HG03571 (cell line): Measurements from ENCODE around the gene MKKS.
"Not testable (repeated sequence)": the region's sequence is repeated elsewhere in the genome, so short reads cannot be mapped to it uniquely, and the experiment has no call there.

ENCODE experiments used
- ATAC-seq: cut with Tn5 transposase; IDR thresholded peaks from one replicate; pipeline ENCODE4 v1.9.1; 2021; ENCODE audit not compliant: unreplicated experiment

The MKKS gene

DNA sequence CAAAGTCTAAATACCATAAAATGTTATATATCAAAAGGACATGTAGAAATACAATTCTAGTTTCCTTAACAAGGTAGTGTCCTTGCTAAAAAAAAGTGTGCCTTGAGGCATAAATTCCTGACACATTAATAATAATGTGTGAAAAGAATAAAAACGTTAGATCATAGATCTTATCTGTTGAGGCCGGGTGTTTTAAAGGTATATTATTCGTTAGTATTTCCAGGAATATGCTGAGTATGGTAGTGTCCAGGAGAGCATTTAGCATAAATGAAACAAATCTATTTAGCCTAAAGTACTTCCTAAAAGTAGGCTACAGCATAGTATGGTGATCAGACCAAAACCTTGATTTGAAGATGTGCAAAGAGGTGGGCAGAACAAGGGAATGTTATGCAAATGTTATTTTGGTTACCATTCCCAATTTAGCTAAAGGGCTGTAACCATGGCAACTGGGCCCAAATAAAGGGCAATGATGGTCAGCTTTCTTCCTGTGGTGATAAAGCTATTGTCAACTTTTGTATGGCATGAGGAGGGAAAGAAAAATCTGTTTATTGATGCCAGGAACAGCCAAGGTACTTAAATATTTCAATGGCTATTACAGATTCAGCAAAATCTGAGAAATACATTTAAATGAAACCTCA, 18.9 kb downstream of the MKKS start:
- no peak for ATAC-seq

DNA sequence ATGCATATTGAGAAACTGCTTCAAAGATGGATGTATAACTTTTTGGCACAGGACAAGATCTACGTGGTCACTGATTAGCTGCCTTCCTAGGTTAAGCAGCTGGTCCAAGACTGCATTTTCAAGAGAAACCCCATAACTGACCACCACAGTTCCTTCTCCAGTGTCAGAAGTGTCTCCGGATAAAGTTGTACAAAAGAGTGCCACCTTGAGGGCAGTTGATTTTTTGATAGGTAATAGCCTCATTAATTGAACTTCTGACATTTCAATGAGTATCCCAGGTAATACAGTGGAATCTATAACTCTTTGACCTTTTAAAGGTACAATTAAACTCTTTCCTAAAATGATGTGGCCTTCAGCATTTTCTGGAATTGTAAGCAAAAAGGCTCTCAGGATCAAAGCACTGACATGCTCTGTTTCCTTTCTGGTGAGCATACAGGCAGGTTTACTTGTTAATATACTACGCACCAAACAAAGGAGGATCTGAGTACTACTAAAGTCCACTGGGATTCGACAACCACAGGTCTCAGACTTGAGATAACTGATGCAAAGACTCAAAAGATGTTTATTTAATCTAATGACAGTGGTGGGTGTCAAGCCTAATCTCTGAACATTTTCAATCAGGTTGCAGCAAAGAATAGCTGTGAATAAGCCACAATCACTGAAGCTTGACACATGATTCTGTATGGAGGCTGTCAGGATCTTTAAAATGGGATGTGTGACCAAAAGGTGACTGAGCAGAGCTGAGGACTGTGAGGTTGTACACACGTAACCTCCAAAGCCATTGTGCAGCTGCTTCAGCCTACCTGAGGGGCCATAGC, 21.2 kb downstream of the MKKS start:
- peak; percentile 78 for ATAC-seq

DNA sequence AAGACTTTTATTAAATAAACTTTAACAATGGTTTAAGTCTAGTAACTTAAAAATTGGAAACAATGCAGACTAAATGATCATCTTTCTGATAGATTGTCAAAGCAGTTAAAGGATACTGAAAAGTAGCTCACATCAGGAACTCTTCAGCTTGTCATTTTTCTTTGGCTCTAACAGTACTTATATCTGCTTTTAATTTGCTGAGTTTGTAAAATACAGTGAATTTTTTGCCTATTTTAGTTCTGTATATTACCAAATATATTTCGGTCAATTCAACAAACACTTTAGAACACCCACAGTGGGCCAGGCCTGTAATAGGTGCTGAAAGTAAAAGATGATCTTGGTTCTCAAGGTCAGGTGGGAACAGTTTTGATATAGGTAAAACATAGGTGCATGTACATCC, 22.3 kb downstream of the MKKS start:
- no peak for ATAC-seq

DNA sequence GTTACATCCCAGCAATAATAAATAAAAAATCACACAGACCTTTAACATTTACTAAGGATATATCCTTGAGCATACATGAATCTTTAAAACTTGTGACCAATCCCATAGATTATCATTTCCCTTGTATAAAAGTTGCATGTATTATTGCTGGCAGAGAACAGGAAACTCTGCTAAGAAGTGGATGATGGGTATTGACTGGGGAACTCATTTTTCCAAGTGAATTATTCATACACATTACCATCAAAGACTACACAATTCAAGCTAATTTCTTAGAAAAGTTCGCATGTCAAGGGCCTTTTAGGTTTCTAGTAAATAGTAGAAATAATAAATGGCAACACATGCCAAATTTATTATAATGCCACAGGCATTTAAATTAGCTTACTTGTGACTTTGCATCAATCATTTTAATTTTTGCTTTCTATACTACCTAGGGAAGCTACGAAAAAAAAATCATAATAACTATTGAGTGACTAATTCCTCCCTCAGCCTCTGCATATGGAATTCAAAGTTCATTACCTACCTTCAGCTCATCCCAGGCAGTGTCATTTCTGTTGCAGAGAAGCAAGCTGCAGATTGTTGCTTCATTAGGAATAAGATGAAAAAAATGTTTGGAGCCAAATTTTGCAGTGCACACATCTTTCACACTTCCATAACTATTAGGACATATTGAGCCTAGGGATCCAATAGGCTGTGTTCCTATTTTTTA, 25.8 kb downstream of the MKKS start:
- no peak for ATAC-seq

DNA sequence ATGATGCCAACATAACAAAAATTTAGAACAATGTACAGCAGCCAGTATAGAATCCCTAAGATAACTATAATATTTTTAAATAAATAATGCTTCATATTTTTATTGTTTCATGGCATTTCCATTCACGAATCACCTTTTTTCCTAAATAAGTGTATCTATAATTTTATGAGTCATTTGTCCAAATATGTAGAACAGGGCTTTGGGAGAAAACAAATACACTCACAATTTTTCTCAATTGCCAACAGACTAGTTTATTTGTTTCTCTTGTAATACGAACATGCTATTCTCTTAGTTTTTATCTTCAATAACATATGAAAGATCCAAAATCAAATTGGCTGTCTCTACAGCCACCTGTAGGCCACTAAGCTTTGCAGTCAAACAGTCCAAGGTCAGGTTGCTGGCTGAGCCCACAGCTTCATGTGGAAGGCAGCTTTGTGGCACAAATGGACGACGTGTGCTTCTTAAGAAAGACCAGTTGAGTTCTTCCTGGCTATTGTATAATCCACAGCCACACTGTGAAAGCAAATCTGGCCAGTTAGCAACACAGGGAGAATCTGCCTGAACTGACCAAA, 29.0 kb downstream of the MKKS start:
- no peak for ATAC-seq

DNA sequence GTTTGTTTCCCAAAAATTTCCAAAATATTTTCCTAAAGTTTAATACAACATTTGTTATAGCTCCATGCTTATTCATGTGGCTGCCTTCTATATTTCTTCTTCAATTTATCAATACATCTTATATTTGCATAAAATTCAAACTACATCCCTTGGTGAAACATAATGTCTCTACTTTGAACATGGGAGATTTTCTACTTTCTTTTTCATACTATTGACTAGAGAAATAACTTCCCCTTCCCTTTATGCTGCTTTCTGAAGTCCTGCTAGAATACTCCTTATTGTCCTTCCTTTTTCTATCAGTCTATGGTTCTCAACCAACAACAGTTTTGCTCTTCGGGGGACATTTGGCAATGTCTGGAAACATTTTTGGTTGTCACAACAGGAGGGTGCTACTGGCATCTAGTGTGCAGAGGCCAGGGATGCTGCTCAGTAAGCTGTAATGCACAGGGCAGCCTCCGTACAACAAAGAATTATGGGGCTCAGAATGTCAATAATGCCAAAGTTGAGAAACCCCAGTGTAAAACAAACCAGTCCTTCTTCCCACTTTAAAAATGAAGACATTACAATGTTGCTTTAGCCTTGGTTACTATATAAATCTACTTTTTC, 29.9 kb downstream of the MKKS start:
- ATAC-seq: no peak

DNA sequence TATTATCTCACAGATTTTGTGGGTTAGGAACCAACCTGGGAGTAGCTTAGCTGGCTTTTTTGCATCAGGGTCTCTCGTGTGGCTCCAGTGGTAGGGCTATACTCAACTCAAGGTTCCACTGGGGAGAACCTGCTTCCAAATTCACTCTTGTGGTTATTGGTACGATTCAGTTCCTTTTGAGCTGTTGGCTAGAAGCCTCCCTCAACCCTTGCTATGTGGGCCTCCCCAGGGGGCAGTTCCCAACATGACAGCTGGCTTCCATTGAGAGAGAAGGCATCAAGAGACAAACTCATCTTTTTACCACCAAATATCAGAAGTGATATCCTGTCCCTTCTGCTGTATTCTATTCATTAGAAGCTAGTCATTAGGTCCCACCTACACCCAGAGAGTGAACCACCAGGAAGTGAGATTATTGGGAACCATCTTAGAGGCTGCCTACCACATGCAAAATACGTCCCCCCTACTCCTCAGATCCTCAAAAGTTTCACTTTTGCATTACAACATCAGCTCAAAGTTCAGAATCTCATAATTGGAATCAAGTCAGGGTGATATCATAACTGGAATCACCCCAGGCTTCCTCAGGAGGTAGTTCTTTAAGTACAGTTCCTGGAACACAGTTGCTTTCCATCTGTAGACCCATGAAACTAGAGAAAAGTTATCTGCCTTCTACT, 30.9 kb downstream of the MKKS start:
- ATAC-seq: no peak

DNA sequence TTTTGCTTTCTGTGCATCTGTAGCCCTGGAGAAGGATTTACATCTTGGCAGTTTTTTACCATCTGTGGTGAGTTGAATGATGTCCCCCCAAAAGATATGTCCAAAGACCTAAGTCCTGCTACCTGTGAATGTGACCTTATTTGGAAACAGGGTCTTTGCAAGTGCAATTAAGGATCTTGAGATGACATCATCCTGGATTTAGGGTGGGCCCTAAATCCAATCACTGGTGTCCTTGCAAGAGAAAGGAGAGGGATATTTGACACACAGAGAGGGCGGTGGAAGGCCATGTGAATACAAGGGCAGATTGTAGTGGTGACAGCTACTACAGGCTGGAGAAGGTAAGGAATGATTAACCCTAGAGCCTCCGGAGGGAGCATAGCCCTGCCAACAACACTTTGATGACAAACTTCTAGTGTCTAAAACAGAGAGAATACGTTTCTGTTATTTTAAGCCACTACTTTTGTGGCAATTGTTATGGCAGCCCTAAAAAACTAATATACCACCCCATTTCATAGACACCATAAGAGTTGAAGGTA, 35.1 kb downstream of the MKKS start:
- ATAC-seq: no peak

DNA sequence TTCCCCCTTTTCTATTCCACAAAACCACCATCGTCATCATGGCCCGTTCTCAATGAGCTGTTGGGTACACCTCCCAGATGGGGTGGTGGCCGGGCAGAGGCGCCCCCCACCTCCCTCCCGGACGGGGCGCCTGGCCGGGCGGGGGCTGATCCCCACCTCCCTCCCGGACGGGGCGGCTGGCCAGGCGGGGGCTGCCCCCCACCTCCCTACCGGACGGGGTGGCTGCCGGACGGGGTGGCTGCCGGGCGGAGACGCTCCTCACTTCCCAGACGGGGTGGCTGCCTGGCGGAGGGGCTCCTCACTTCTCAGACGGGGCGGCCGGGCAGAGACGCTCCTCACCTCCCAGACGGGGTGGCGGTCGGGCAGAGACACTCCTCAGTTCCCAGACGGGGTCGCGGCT, 39.3 kb downstream of the MKKS start:
- ATAC-seq: not testable (repeated sequence)

DNA sequence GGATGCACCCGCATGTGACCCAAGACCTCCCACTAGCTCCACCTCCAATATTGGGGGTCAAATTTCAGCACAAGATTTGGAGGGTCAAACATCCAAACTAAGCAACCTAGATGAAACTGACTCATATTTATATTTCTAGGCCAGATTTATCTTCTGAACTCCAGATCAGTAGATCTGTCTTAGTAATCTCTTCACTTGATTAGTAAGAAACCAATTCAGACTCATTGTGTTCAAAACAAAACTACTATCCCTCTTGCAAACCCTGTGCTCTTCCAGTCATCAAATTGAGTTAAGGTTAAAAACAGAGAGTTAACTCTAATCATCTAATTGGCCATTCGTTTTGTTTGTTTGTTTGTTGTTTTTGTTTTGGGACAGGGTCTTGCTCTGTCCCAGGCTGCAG, 43.3 kb downstream of the MKKS start:
- ATAC-seq: no peak

DNA sequence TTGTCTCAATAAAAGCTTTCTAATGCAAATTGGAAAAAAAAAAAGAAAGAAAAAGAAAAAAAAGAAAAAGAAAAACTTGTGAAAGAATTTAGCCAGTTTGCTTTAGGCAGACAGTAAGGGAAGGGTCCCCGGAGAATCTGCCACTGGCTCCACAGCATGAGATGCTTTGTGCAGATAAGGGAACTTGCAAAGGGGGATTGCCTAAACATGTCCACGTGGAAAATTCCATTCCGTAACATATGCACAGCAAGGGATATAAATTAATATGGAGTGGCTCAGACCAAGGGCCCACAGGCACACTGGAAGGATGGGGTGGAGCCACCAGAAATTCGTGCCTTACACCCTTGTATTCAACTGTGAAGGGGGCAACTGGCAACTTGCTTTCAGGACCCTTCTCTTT, 45.4 kb downstream of the MKKS start:
- ATAC-seq: no peak

DNA sequence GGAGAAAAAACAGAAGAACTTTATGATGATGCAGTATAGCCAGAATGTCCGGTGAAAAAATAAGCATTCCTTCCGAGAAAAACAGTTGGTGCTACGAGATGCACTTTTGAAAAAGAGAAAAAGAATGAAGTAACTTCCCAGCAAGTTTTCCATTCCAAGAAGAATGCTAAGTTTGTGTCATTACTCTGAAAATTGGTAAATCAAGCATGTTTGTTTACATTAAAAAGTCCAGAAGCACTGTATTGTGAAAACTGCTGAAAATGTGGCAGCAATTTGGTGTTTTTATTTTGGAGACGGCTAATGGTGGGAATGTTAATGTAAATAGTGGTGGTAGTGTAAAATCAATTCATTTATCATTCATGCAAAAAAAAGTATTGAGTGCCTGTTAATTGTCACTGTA, 46.3 kb downstream of the MKKS start:
- ATAC-seq: no peak

DNA sequence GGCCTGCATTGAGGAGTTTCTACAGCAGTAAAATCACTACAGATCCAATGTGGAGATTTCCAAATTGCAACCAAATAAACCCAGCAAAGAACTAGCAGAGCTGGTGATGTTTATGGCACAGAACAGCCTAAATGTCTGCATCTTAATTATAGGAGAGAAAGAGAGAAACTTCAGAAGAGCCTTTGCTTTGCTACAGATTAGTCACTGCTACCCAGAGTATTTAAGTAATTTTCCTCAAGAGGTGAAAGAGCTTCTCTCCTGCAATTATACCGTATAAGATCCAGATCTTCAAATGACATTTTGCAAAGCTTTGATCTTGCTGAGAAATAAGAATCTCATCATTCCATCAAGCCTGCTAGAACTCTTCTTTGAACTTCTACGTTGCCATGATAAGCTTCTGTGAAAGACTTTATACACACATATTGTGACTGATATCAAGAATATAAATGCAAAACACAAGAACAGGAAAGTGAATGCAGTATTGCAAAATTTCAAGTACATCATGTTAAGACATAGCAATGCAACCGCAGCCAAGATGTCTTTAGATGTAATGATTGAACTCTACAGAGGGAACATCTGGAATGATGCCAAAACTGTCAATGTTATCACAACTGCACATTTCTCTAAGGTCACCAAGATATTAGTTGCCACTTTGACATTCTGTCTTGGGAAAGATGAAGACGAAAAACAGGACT, 48.0 kb downstream of the MKKS start:
- no peak for ATAC-seq

DNA sequence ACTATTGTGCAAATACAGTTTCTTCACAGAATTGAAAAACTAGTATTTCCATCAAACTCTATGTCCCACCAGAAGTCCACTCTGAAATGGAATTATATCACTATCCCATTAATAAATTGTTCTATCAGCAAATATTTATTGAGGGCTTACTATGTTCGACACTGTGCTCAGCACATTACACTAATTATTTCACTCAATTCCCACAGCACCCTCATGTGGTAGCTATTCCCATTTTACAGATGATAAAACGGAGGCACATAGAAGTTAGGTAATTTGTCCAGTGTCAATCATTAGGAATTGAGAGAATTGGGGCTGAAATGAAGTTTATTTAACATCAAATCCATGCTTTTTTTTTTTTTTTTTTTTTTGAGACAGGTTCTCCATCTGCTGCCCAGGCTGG, 52.5 kb downstream of the MKKS start:
- no peak for ATAC-seq

DNA sequence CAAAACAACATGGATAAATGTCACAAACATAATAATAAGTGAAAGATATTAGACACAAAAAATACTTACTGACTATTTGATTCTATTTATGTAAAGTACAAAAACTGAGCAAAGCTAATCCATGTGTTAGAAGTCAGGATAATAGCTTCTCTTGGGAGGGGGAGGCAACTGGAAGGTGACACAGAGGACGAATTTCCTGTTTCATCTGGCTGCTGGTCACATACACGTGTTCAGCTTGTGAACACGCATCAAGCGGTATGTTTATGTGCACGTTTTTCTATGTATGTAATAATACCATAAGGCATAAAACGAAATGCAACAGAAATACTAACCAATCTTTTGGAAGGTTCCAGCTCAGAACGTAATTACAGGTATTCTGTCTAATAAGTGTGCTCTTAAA, 54.3 kb downstream of the MKKS start:
- no peak for ATAC-seq

DNA sequence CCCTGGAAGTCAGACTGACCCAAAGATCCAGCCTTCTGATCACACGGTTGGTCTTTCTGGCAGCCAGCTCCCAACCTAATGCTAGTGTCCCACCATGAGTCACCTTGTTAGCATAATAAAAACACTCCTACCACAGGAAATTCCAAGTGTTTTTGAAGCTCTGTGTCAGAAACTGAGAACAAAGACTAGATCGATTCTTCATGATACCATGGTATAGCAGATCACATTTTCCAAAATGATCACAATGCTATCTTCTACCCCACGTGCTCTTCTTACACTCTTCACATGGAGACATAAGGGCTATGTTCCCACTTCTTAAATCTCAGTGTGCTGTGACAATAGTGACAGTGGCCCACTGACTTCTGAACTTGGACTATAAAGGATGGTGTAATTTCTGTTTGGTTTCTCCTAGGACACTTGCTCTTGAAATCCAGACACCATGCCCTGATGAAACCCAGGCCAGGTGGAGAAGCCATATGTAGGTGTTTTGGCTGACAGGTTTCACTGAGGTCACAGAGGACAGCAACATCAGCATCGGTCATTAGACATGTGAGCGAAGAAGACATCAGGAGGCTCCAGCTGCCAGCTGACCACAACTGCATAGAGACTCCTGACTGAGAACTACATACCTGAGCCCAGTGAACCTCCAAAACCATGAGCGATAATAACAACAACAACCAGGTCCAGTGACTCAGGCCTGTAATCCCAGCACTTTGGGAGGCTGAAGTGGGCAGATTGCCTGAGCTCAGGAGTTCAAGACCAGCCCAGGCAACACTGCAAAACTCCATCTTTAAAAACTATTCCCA, 57.5 kb downstream of the MKKS start:
- no peak for ATAC-seq

DNA sequence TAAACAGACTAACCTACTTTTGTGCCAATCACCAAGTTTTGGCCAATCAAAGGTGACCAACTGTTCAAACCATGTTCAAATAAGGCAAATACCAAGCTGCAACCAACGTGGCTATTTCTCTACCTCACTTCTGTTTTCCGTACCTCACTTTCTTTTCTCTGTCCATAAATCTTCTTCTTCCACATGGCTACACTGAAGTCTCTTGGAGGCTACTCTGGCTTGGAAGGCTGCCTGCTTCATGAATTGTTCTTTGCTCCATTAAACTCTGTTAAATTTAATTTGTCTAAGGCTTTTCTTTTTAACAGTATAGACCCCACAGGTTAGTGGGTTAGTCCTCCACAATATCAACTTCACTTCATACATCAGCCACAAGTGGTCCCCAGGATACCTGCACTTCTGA, 58.8 kb downstream of the MKKS start:
- no peak for ATAC-seq

DNA sequence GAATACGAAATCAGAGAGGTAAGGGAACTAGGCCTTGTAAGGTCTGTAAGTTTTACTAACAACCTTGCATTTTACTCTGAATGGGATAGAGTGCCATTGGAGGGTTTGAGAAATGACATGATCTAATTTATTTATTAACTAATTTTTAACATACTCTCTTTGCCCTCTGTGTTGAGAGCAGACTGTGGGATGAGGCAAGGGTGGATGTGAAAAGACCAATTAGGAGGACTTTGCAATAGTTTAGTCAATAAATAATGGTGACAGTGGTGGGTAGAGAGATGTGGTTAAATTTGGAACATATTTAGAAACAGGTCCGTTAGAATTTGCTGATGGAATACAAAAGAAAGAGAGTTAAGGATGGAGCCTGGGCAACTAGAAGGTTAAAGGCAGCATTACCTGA, 60.0 kb downstream of the MKKS start:
- ATAC-seq: no peak

DNA sequence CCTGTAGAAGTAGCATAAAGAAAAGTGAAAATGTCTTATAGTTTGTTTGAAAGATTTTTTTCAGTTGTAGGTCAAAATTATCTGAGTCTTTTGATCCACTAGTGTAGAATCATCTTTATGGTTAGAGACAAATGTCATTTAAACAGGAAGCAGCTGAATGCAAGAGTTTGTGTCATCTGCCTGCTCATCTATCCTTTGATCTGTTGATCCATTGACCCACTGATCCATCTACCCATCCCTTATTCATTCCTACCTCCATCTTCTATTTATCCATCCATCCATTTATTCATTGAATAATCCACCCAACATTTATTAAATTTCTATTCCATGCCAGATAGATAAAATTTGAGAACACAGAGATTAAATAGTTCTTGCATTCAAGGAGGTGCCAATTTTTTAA, 62.6 kb downstream of the MKKS start:
- ATAC-seq: no peak
